ENCODE data around the gene RNF123. TPM values are rescaled to one million over a fixed set of nuclear protein-coding genes. Genes with fewer than 3 reads are reported as not detected.

The RNF123 gene
- total RNA-seq, 2 donors from 2014 or later, result 28.3 to 29.4 TPM

GRCh38 chr3:49664300-49664699 lies 25.1 kb upstream of the RNF123 start:
- H3K27me3 ChIP-seq (replicated peaks; ENCODE audit: insufficient read depth), result no peaks in the 10 kb centered on the region
- H3K9me3 ChIP-seq, result no peaks in the 10 kb centered on the region
- ATAC-seq (ENCODE audit: insufficient number of reproducible peaks, low FRiP score, low read depth), result no peak
- TF ChIP-seq CTCF (IDR thresholded peaks at IDR 0.05), result no peak
- no peaks in the 10 kb centered on the region for H3K4me1 ChIP-seq (ENCODE audit: control insufficient read depth in 1 of 2, low read depth in 2 of 2)
- no peak overlapping the region for H3K27ac ChIP-seq
- DNase-seq (ENCODE audit: low spot score), result no peak
- H3K4me3 ChIP-seq, result no peak overlapping the region
- H3K36me3 ChIP-seq, result no peaks in the 10 kb centered on the region

- ATAC-seq (ENCODE audit: insufficient number of reproducible peaks, low FRiP score, low read depth) (no peak), DNase-seq (ENCODE audit: low spot score) (no peak)
- no peaks in the 10 kb centered on the region for H3K9me3 ChIP-seq
- no peaks in the 10 kb centered on the region for H3K27me3 ChIP-seq (replicated peaks; ENCODE audit: insufficient read depth)
- H3K36me3 ChIP-seq, result no peaks in the 10 kb centered on the region
- H3K4me3 ChIP-seq, result no peak overlapping the region
- no peaks in the 10 kb centered on the region for H3K4me1 ChIP-seq (ENCODE audit: control insufficient read depth in 1 of 2, low read depth in 2 of 2)
- no peak for TF ChIP-seq CTCF (IDR thresholded peaks at IDR 0.05)
- H3K27ac ChIP-seq, result no peak overlapping the region
Measured at GRCh38 chr3:49665822-49666519, 23.4 kb upstream of the RNF123 start.

- TF ChIP-seq CTCF (IDR thresholded peaks at IDR 0.05), result no peak
- DNase-seq (ENCODE audit: low spot score), result no peak
- H3K9me3 ChIP-seq, result no peaks in the 10 kb centered on the region
- H3K4me3 ChIP-seq, result no peak overlapping the region
- no peaks in the 10 kb centered on the region for H3K4me1 ChIP-seq (ENCODE audit: control insufficient read depth in 1 of 2, low read depth in 2 of 2)
- no peaks in the 10 kb centered on the region for H3K27me3 ChIP-seq (replicated peaks; ENCODE audit: insufficient read depth)
- H3K36me3 ChIP-seq, result no peaks in the 10 kb centered on the region
- ATAC-seq (ENCODE audit: insufficient number of reproducible peaks, low FRiP score, low read depth), result no peak
- no peak overlapping the region for H3K27ac ChIP-seq
Measured at GRCh38 chr3:49666592-49666991, 22.8 kb upstream of the RNF123 start.

GRCh38 chr3:49667701-49668413 lies 21.5 kb upstream of the RNF123 start:
- H3K4me1 ChIP-seq (ENCODE audit: control insufficient read depth in 1 of 2, low read depth in 2 of 2), result no peaks in the 10 kb centered on the region
- ATAC-seq (ENCODE audit: insufficient number of reproducible peaks, low FRiP score, low read depth), result no peak
- H3K27me3 ChIP-seq (replicated peaks; ENCODE audit: insufficient read depth), result no peaks in the 10 kb centered on the region

More at GRCh38 chr3:49667701-49668413, 21.5 kb upstream of the RNF123 start:
- Histone ChIP-seq H3K9me3 (no peaks in the 10 kb centered on the region), H3K27ac (no peak overlapping the region), H3K4me3 (no peak overlapping the region), H3K36me3 (no peaks in the 10 kb centered on the region)
- no peak for DNase-seq (ENCODE audit: low spot score)
- TF ChIP-seq CTCF (IDR thresholded peaks at IDR 0.05), result no peak

Data from thoracic aorta (tissue), 2 donors.